Neural crest cell (in vitro differentiated cells): ENCODE measurements around the gene CALR. TPM values are rescaled to one million over a fixed set of nuclear protein-coding genes. Genes with fewer than 3 reads are reported as not detected.

Source experiments
- DNase-seq: peaks from one replicate; pipeline ENCODE4 v3.0.0; 2021; ENCODE audit warnings: low read depth, mixed read lengths, low spot score
- H3K27ac Mint-ChIP-seq: one replicate; pipeline ENCODE4 v1.8.0; 2021; ENCODE audit warnings: mild to moderate bottlenecking, mixed read lengths; ENCODE audit not compliant: unreplicated experiment
- H3K27me3 Mint-ChIP-seq: 2 replicates; pipeline ENCODE4 v1.8.0; 2021; ENCODE audit warnings: low read depth, mild to moderate bottlenecking, mixed read lengths
- H3K36me3 Mint-ChIP-seq: 2 replicates; pipeline ENCODE4 v1.8.0; 2021; ENCODE audit warnings: low read depth, mild to moderate bottlenecking, mixed read lengths
- H3K4me1 Mint-ChIP-seq: 2 replicates; pipeline ENCODE4 v1.8.0; 2021; ENCODE audit warnings: mixed read lengths
- H3K4me3 Mint-ChIP-seq: one replicate; pipeline ENCODE4 v1.8.0; 2021; ENCODE audit warnings: mild to moderate bottlenecking, mixed read lengths
- H3K9me3 Mint-ChIP-seq: 2 replicates; pipeline ENCODE4 v1.8.0; 2021; ENCODE audit warnings: mixed read lengths
- CTCF ChIP-seq: fragments of 200-600 bp; sonication (generic); conservative IDR thresholded peaks from 2 replicates; pipeline ENCODE4 v1.5.0; 2021; ENCODE audit warnings: antibody characterized with exemption, mild to moderate bottlenecking
- microRNA-seq: library from miRNA; unstranded; fragments of <30 nt; microRNA quantifications from one replicate; pipeline ENCODE4, GENCODE V29; 2020
- total RNA-seq: library from RNA; stranded (reverse); gene quantifications from 2 replicates; pipeline ENCODE4 v1.2.1, GENCODE V29; 2021

The CALR gene
- total RNA-seq, 1 donor from 2014 or later, result 679 TPM

DNA sequence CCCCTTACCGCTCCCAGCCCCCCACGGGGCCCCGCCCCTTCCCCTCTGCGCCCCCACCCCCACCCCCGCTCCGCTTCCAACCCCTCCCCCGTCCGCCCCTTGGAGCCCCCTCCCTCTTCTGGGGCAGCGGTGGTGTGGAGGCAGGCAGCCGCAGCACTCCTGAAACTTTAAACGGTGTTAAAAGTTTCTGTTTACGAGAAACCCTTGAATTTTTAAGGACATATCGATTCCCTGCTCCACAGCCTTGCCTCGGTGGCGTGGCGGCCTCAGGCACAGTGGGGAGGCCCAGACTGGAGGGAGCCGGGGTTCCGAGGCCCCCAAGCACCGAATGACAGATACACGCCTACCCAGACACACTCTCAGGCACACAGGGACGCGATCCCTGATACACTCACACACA is 52.0 kb downstream of the CALR start:
- H3K4me3 Mint-ChIP-seq, result no peak overlapping the region
- no peak overlapping the region for H3K27ac Mint-ChIP-seq
- H3K36me3 Mint-ChIP-seq, result peaks cover 7% of the 10 kb centered on the region
- H3K9me3 Mint-ChIP-seq, result no peaks in the 10 kb centered on the region
- peaks cover 48% of the 10 kb centered on the region for H3K27me3 Mint-ChIP-seq
- DNase-seq, result no peak
- TF ChIP-seq CTCF, result no peak
- peaks cover 8% of the 10 kb centered on the region for H3K4me1 Mint-ChIP-seq

GRCh38 chr19:12990853-12991252 is 52.4 kb downstream of the CALR start:
- Mint-ChIP-seq H3K27me3 (peaks cover 49% of the 10 kb centered on the region), H3K27ac (no peak overlapping the region), H3K4me3 (no peak overlapping the region), H3K9me3 (no peaks in the 10 kb centered on the region), H3K36me3 (peaks cover 7% of the 10 kb centered on the region), H3K4me1 (peaks cover 5% of the 10 kb centered on the region)
- no peak for DNase-seq
- TF ChIP-seq CTCF, result no peak

GRCh38 chr19:12991296-12991695 is 52.9 kb downstream of the CALR start:
- H3K9me3 Mint-ChIP-seq, result no peaks in the 10 kb centered on the region
- TF ChIP-seq CTCF, result no peak
- H3K36me3 Mint-ChIP-seq, result peaks cover 7% of the 10 kb centered on the region
- no peak for DNase-seq
- H3K27ac Mint-ChIP-seq, result no peak overlapping the region
- peaks cover 52% of the 10 kb centered on the region for H3K27me3 Mint-ChIP-seq
- no peak overlapping the region for H3K4me3 Mint-ChIP-seq
- H3K4me1 Mint-ChIP-seq, result peaks cover 5% of the 10 kb centered on the region

DNA sequence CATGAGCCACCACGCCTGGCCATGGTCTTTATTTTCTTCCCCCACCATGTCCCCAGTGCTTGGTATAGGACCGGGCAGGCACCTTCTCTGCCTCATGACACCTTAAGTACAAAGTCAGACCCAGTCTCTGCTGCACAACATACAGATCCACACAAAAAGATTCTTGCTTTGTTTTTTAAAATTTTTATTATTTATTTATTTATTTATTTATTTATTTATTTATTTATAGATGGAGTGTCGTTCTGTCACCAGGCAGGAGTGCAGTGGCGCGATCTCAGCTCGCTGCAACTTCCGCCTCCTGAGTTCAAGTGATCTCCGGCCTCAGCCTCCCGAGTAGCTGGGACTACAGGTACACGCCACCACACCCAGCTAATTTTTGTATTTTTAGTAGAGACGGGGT is 54.3 kb downstream of the CALR start:
- no peak for DNase-seq
- Mint-ChIP-seq H3K4me1 (peaks cover 5% of the 10 kb centered on the region), H3K27ac (no peak overlapping the region), H3K27me3 (peaks cover 65% of the 10 kb centered on the region), H3K36me3 (peaks cover 7% of the 10 kb centered on the region), H3K9me3 (no peaks in the 10 kb centered on the region), H3K4me3 (no peak overlapping the region)
- TF ChIP-seq CTCF, result no peak

GRCh38 chr19:12993562-12993961 is 55.2 kb downstream of the CALR start:
- Mint-ChIP-seq H3K4me3 (peak overlapping the region; percentile 72), H3K4me1 (peaks cover 8% of the 10 kb centered on the region), H3K27me3 (peaks cover 74% of the 10 kb centered on the region), H3K36me3 (peaks cover 7% of the 10 kb centered on the region), H3K27ac (no peak overlapping the region), H3K9me3 (no peaks in the 10 kb centered on the region)
- no peak for TF ChIP-seq CTCF
- no peak for DNase-seq

Small RNA genes lying within 50 kb of the gene (microRNA-seq; reads per million reads assigned to microRNA genes)
- gene MIR5695 (not detected), gene MIR6515 (12.4 reads per million, percentile 25 among the genes with 10 or more reads in this experiment)

Other genes with a start within 250 kb of the CALR start
- gene FBXW9, start 242.0 kb upstream of the CALR start, total RNA-seq, result 15.9 and 16.0 TPM in 2 replicates
- 127 and 138 TPM in 2 replicates for gene TNPO2, start 214.7 kb upstream of the CALR start, total RNA-seq
- 233 and 246 TPM in 2 replicates for gene TRIR, start 203.9 kb upstream of the CALR start, total RNA-seq
- gene GET3, start 201.1 kb upstream of the CALR start, total RNA-seq, result 72.5 and 75.9 TPM in 2 replicates
- not detected in 2 replicates for gene BEST2, start 186.8 kb upstream of the CALR start, total RNA-seq
- gene HOOK2, start 163.1 kb upstream of the CALR start, total RNA-seq, result 27.9 and 28.8 TPM in 2 replicates
- 9.3 and 9.6 TPM in 2 replicates for gene JUNB, start 147.1 kb upstream of the CALR start, total RNA-seq
- 651 and 672 TPM in 2 replicates for gene PRDX2, start 136.8 kb upstream of the CALR start, total RNA-seq
- gene THSD8, start 136.5 kb upstream of the CALR start, total RNA-seq, result 34.7 and 49.1 TPM in 2 replicates
- gene RNASEH2A, start 132.0 kb upstream of the CALR start, total RNA-seq, result 74.5 and 87.4 TPM in 2 replicates
- 0.36 TPM in 1 of 2 replicates, not detected in the other for gene RTBDN, start 104.0 kb upstream of the CALR start, total RNA-seq
- 16.7 and 17.7 TPM in 2 replicates for gene MAST1, start 100.1 kb upstream of the CALR start, total RNA-seq
- gene DNASE2, start 57.2 kb upstream of the CALR start, total RNA-seq, result 8.6 and 11.2 TPM in 2 replicates
- gene KLF1, start 51.4 kb upstream of the CALR start, total RNA-seq, result 0.18 TPM in 1 of 2 replicates, not detected in the other
- gene GCDH, start 47.4 kb upstream of the CALR start, total RNA-seq, result 46.7 and 48.3 TPM in 2 replicates
- gene SYCE2, start 19.3 kb upstream of the CALR start, total RNA-seq, result 1.4 and 2.0 TPM in 2 replicates
- 81.6 and 83.1 TPM in 2 replicates for gene FARSA, start 4.9 kb upstream of the CALR start, total RNA-seq
- gene RAD23A, start 7.3 kb downstream of the CALR start, total RNA-seq, result 77.3 and 82.8 TPM in 2 replicates
- gene GADD45GIP1, start 18.6 kb downstream of the CALR start, total RNA-seq, result 26.0 and 26.4 TPM in 2 replicates
- gene DAND5, start 31.0 kb downstream of the CALR start, total RNA-seq, result not detected in 2 replicates
- gene NFIX, start 56.9 kb downstream of the CALR start, total RNA-seq, result 0.23 and 0.68 TPM in 2 replicates
- gene LYL1, start 164.2 kb downstream of the CALR start, total RNA-seq, result 0.30 and 0.45 TPM in 2 replicates
- 57.1 and 58.2 TPM in 2 replicates for gene TRMT1, start 178.1 kb downstream of the CALR start, total RNA-seq
- gene NACC1, start 179.7 kb downstream of the CALR start, total RNA-seq, result 88.3 and 99.4 TPM in 2 replicates
- gene STX10, start 211.8 kb downstream of the CALR start, total RNA-seq, result 60.6 and 60.7 TPM in 2 replicates
- 72.5 and 80.3 TPM in 2 replicates for gene IER2, start 211.8 kb downstream of the CALR start, total RNA-seq